ENCODE data around the gene PLD5. TPM values are rescaled to one million over a fixed set of nuclear protein-coding genes. Genes with fewer than 3 reads are reported as not detected.

Gene PLD5
- total and polyA plus RNA-seq, 3 donors from 2014 or later = 0.63 to 1.7 (median 0.81) TPM

DNA sequence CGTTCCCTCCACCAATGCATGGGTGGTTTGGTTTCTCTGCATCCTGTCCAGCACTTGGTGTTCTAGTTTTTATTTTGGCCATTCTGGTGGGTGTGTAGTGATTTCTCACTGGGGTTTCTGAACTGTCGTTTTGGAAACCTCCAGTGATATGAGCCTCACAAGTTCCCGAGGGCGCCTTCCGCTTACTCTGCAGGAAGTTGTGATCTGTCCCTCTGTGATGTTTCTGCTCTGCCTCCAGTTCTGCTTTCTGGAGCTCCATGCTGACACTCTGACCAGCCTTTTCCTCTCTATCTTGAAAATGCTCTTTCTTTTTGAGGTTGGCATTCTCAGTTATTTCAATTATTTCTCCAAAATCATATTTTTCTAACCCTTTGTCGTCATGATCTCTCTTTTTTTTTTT lies 111.6 kb downstream of the PLD5 start:
- Histone ChIP-seq H3K4me3 (no peak overlapping the region), H3K36me3 (ENCODE audit: low read depth, missing control alignments) (no peaks in the 10 kb centered on the region), H3K27ac (no peak overlapping the region), H3K4me1 (no peaks in the 10 kb centered on the region), H3K9me3 (no peaks in the 10 kb centered on the region), H3K27me3 (no peaks in the 10 kb centered on the region)
- no peak for TF ChIP-seq POLR2A (IDR thresholded peaks at IDR 0.05)
- TF ChIP-seq, protein P1, sequence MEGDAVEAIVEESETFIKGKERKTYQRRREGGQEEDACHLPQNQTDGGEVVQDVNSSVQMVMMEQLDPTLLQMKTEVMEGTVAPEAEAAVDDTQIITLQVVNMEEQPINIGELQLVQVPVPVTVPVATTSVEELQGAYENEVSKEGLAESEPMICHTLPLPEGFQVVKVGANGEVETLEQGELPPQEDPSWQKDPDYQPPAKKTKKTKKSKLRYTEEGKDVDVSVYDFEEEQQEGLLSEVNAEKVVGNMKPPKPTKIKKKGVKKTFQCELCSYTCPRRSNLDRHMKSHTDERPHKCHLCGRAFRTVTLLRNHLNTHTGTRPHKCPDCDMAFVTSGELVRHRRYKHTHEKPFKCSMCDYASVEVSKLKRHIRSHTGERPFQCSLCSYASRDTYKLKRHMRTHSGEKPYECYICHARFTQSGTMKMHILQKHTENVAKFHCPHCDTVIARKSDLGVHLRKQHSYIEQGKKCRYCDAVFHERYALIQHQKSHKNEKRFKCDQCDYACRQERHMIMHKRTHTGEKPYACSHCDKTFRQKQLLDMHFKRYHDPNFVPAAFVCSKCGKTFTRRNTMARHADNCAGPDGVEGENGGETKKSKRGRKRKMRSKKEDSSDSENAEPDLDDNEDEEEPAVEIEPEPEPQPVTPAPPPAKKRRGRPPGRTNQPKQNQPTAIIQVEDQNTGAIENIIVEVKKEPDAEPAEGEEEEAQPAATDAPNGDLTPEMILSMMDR (IDR thresholded peaks at IDR 0.05) = no peak
- no peak for DNase-seq
- intact Hi-C loops (cut with DNase I; ENCODE audit: low total_unique reads) = no loop called here
- WGBS, 2 donors = 69 to 83% methylated on average over 6 of the region's 6 CpGs

DNA sequence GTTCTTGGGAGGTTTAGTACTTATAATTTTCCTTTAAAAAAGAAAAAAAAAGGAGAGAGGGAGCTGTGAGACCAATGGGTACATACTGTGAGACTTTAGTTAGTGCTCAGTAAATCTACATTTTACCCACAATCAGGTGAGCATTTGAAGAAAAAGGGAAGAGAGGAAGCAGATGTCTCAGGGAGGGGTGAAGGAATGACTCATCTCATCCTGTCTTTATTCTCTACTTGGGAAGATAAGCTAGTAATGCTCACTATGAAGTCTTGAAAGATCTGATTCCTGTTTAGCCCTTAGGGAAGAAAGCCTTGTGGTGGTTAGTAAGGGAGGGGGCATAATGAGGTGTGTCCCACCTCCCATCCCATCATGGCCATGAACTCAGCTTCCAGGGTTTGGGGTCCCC lies 112.6 kb downstream of the PLD5 start:
- Histone ChIP-seq H3K9me3 (no peaks in the 10 kb centered on the region), H3K27me3 (no peaks in the 10 kb centered on the region), H3K27ac (no peak overlapping the region), H3K36me3 (ENCODE audit: low read depth, missing control alignments) (no peaks in the 10 kb centered on the region), H3K4me1 (no peaks in the 10 kb centered on the region), H3K4me3 (no peak overlapping the region)
- intact Hi-C loops (cut with DNase I; ENCODE audit: low total_unique reads) = no loop called here
- DNase-seq = no peak
- no peak for TF ChIP-seq POLR2A (IDR thresholded peaks at IDR 0.05)
- TF ChIP-seq, protein P1 (IDR thresholded peaks at IDR 0.05) = no peak

DNA sequence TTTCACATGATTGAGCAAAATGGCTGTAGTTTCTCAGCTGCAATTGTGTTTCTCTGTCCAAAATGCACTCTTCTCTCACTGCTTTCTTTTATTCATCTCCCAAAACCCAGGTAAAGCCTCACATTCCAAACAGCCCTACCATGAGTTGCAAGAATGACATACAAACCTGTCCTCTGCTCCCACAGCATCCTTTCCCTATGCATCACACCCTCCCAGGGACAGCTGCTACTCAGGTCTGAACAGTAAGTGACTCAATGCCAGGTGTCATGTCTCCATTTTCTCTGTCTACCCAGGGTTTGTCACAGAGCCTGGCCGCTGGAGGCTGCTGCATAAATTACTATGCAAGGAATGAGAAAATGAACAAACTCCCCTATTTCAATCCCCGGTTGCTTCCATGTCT lies 118.5 kb downstream of the PLD5 start:
- H3K4me3 ChIP-seq = no peak overlapping the region
- no peak overlapping the region for H3K27ac ChIP-seq
- no peaks in the 10 kb centered on the region for H3K27me3 ChIP-seq
- no peaks in the 10 kb centered on the region for H3K9me3 ChIP-seq
- no peak for DNase-seq
- H3K36me3 ChIP-seq (ENCODE audit: low read depth, missing control alignments) = no peaks in the 10 kb centered on the region
- H3K4me1 ChIP-seq = no peaks in the 10 kb centered on the region
- intact Hi-C loops (cut with DNase I; ENCODE audit: low total_unique reads) = no loop called here
- TF ChIP-seq, protein P1 (IDR thresholded peaks at IDR 0.05) = no peak
- TF ChIP-seq POLR2A (IDR thresholded peaks at IDR 0.05) = no peak
- 74 to 80% methylated on average over 2 of the region's 2 CpGs for WGBS, 2 donors

DNA sequence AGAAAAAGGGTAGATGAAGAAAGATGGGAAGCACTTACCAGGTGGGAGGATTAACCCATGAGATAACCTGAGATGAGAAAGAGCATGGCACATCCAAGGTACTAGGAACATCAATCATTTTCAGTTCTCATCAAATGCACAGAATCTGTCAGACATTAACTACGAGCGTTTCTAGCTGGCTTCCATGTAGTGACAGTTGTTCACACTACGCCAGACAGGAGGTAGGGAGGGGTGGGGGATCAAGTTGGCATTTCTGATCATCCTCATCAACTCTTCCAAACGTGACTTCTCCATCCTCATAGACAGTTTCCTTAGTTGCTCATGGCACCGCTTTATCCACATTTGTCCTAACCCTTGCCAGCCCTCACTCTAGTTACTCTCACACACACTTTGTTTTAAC lies 120.2 kb downstream of the PLD5 start:
- intact Hi-C loops (cut with DNase I; ENCODE audit: low total_unique reads) = no loop called here
- no peaks in the 10 kb centered on the region for H3K27me3 ChIP-seq
- H3K27ac ChIP-seq = no peak overlapping the region
- 86 to 92% methylated on average over 5 of the region's 5 CpGs for WGBS, 2 donors
- H3K9me3 ChIP-seq = no peaks in the 10 kb centered on the region
- TF ChIP-seq, protein P1 (IDR thresholded peaks at IDR 0.05) = no peak
- TF ChIP-seq POLR2A (IDR thresholded peaks at IDR 0.05) = no peak
- H3K4me1 ChIP-seq = no peaks in the 10 kb centered on the region
- H3K36me3 ChIP-seq (ENCODE audit: low read depth, missing control alignments) = no peaks in the 10 kb centered on the region
- no peak for DNase-seq
- no peak overlapping the region for H3K4me3 ChIP-seq

DNA sequence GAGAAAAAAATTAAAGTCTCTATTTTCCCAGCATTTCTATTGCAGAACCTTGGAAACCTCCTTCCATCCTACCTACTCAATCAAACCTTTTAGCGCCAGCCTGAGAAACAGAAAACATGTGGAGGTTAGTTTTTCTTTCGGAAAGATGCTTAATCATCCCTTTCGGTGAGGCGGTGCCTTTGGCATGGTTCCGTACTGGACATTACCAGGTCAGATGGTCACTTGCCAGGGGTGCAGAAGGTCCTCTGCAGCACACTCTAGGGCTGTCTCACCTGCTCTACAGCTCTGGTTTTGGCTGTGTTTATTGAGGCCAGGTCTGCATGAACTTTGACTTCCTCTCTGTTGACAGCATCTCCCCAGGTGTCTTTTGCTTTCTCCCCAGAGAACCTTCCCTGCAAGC lies 121.5 kb downstream of the PLD5 start:
- TF ChIP-seq POLR2A (IDR thresholded peaks at IDR 0.05) = no peak
- TF ChIP-seq, protein P1 (IDR thresholded peaks at IDR 0.05) = no peak
- H3K27me3 ChIP-seq = no peaks in the 10 kb centered on the region
- H3K4me3 ChIP-seq = no peak overlapping the region
- H3K9me3 ChIP-seq = no peaks in the 10 kb centered on the region
- no peak for DNase-seq
- no peaks in the 10 kb centered on the region for H3K4me1 ChIP-seq
- no peaks in the 10 kb centered on the region for H3K36me3 ChIP-seq (ENCODE audit: low read depth, missing control alignments)
- intact Hi-C loops (cut with DNase I; ENCODE audit: low total_unique reads) = no loop called here
- 61 to 72% methylated on average over 5 of the region's 5 CpGs for WGBS, 2 donors
- no peak overlapping the region for H3K27ac ChIP-seq

Measured in testis (tissue), 3 donors.